Measurements from ENCODE around the gene SLC6A2.

Gene SLC6A2

DNA sequence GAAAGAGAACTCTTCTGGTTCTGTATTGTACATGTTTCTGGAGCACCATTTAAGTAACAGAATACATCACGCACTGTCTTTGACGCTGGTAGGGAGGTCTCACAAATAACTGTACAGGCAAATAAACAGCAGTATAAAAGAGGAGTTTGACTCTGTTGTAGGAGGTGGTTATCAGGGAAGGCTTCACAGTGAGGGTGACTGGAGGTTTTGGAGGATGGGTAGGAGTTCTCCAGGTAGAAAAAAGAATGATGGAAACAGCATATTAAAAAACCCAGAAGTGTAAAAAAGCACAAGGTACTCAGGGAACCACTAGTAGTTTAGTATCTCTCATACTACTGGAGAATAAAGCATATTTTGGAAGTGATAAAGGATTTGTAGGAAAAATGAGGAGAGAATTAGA lies 2.7 kb upstream of the SLC6A2 start:
- H3K9ac ChIP-seq: no peak overlapping the region
- H3K4me3 ChIP-seq (ENCODE audit: low read depth, low read length): no peak overlapping the region
- no peaks in the 10 kb centered on the region for H3K79me2 ChIP-seq
- H3K27ac ChIP-seq: no peak overlapping the region
- no peaks in the 10 kb centered on the region for H3K9me3 ChIP-seq (ENCODE audit: control insufficient read depth, low read length)
- TF ChIP-seq, protein P1, sequence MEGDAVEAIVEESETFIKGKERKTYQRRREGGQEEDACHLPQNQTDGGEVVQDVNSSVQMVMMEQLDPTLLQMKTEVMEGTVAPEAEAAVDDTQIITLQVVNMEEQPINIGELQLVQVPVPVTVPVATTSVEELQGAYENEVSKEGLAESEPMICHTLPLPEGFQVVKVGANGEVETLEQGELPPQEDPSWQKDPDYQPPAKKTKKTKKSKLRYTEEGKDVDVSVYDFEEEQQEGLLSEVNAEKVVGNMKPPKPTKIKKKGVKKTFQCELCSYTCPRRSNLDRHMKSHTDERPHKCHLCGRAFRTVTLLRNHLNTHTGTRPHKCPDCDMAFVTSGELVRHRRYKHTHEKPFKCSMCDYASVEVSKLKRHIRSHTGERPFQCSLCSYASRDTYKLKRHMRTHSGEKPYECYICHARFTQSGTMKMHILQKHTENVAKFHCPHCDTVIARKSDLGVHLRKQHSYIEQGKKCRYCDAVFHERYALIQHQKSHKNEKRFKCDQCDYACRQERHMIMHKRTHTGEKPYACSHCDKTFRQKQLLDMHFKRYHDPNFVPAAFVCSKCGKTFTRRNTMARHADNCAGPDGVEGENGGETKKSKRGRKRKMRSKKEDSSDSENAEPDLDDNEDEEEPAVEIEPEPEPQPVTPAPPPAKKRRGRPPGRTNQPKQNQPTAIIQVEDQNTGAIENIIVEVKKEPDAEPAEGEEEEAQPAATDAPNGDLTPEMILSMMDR (IDR thresholded peaks at IDR 0.05): no peak
- no peaks in the 10 kb centered on the region for H3K4me1 ChIP-seq
- no peak overlapping the region for H2AFZ ChIP-seq
- H3K36me3 ChIP-seq (ENCODE audit: control insufficient read depth, insufficient read depth, low read length): no peaks in the 10 kb centered on the region
- H3K27me3 ChIP-seq (ENCODE audit: control insufficient read depth, insufficient read depth, low read length): no peaks in the 10 kb centered on the region
- H3K4me2 ChIP-seq (ENCODE audit: low read length): no peak overlapping the region

DNA sequence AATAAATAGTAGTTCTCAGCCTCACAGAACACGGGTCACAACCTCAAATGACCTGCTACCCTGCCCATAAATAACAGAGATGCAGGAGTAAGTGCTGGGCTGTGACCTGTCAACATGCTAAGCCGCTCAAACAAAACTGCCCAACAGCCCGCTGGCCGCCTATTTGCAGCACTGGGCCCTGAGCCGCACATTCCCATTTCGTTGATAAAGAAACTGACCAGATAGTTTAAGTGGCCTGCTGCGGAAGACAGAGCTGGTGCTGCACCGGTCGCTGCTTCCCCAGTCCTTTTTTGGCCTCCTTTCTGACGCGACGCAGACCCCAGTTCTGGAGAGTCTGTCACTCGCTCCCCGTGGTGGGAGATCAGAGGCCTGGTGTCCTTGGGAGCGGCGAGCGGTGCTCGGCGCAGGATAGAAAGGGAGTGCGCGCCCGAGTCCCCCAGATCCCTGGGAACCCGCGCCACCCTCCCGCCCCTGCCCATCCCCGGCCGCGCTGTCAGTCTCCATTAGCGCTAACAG lies 349 bp upstream of the SLC6A2 start:
- H3K79me2 ChIP-seq: no peaks in the 10 kb centered on the region
- H3K4me1 ChIP-seq: no peaks in the 10 kb centered on the region
- H3K4me3 ChIP-seq (ENCODE audit: low read depth, low read length): no peak overlapping the region
- no peak overlapping the region for H3K9ac ChIP-seq
- no peak overlapping the region for H2AFZ ChIP-seq
- no peaks in the 10 kb centered on the region for H3K9me3 ChIP-seq (ENCODE audit: control insufficient read depth, low read length)
- no peaks in the 10 kb centered on the region for H3K36me3 ChIP-seq (ENCODE audit: control insufficient read depth, insufficient read depth, low read length)
- TF ChIP-seq, protein P1 (IDR thresholded peaks at IDR 0.05): no peak
- H3K27me3 ChIP-seq (ENCODE audit: control insufficient read depth, insufficient read depth, low read length): no peaks in the 10 kb centered on the region
- H3K27ac ChIP-seq: no peak overlapping the region
- H3K4me2 ChIP-seq (ENCODE audit: low read length): no peak overlapping the region

DNA sequence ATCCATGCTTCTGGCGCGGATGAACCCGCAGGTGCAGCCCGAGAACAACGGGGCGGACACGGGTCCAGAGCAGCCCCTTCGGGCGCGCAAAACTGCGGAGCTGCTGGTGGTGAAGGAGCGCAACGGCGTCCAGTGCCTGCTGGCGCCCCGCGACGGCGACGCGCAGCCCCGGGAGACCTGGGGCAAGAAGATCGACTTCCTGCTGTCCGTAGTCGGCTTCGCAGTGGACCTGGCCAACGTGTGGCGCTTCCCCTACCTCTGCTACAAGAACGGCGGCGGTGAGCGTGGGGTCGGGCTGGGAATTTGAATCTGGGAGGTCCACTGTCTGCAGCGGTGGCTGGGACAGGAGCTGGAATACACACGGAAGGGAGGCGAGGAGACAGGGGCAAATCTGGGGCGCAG lies 904 bp downstream of the SLC6A2 start:
- Histone ChIP-seq H3K4me3 (ENCODE audit: low read depth, low read length) (no peak overlapping the region), H2AFZ (no peak overlapping the region), H3K9ac (no peak overlapping the region), H3K36me3 (ENCODE audit: control insufficient read depth, insufficient read depth, low read length) (no peaks in the 10 kb centered on the region), H3K9me3 (ENCODE audit: control insufficient read depth, low read length) (no peaks in the 10 kb centered on the region), H3K79me2 (no peaks in the 10 kb centered on the region), H3K4me2 (ENCODE audit: low read length) (no peak overlapping the region), H3K27ac (no peak overlapping the region), H3K27me3 (ENCODE audit: control insufficient read depth, insufficient read depth, low read length) (no peaks in the 10 kb centered on the region), H3K4me1 (no peaks in the 10 kb centered on the region)
- TF ChIP-seq, protein P1 (IDR thresholded peaks at IDR 0.05): no peak

DNA sequence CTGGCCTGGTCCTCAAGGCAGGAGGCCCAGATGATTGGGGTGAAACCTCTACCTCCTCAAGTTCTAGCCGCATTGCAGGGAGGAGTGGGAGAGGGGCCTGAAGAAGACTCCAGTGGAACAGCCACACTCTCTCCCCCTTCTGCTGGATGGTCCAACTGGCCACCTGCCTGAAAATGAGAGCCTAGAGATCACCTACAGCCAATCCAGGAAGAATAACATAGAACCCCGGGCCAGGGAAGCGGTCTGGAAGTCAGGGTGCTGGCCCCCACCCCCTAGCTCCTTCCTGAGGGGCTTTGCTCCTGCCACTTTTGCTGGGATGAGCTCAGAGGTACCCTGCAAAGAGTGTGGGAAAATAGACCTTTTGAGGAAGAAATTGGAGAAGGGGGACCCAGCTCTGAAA lies 1.8 kb downstream of the SLC6A2 start:
- H3K4me3 ChIP-seq (ENCODE audit: low read depth, low read length): no peak overlapping the region
- H3K9me3 ChIP-seq (ENCODE audit: control insufficient read depth, low read length): no peaks in the 10 kb centered on the region
- no peaks in the 10 kb centered on the region for H3K79me2 ChIP-seq
- no peak overlapping the region for H2AFZ ChIP-seq
- no peak overlapping the region for H3K9ac ChIP-seq
- H3K27me3 ChIP-seq (ENCODE audit: control insufficient read depth, insufficient read depth, low read length): no peaks in the 10 kb centered on the region
- TF ChIP-seq, protein P1 (IDR thresholded peaks at IDR 0.05): no peak
- no peak overlapping the region for H3K4me2 ChIP-seq (ENCODE audit: low read length)
- no peaks in the 10 kb centered on the region for H3K4me1 ChIP-seq
- no peak overlapping the region for H3K27ac ChIP-seq
- H3K36me3 ChIP-seq (ENCODE audit: control insufficient read depth, insufficient read depth, low read length): no peaks in the 10 kb centered on the region

DNA sequence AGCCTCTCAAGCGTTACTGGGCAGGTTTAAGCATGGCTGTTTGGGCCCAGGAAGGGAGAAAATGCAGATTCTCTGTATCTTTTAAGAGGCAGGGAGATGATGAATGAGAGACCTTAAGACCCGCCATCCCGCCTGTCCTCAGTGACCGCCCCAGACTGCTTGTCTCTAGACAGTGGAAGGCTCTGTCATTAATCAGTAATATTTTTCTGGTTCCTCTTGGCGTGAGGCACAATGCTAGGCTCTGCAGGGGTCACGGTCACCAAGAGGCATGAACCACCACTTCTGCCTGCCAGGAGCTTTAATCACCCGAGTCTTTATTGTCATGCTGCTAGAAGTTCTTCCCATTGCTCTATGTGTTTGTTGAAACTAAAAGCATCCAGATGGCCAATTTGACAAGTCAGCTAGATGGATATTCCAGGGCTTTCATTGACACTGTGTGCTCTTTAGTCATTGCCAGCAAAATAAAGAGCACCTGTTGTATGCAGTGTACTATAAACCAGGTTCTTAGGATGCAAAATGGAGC lies 3.2 kb downstream of the SLC6A2 start:
- H3K4me1 ChIP-seq: no peaks in the 10 kb centered on the region
- H3K27ac ChIP-seq: no peak overlapping the region
- H2AFZ ChIP-seq: no peak overlapping the region
- H3K9me3 ChIP-seq (ENCODE audit: control insufficient read depth, low read length): no peaks in the 10 kb centered on the region
- no peak overlapping the region for H3K4me2 ChIP-seq (ENCODE audit: low read length)
- H3K79me2 ChIP-seq: no peaks in the 10 kb centered on the region
- no peaks in the 10 kb centered on the region for H3K27me3 ChIP-seq (ENCODE audit: control insufficient read depth, insufficient read depth, low read length)
- TF ChIP-seq, protein P1 (IDR thresholded peaks at IDR 0.05): no peak
- no peak overlapping the region for H3K9ac ChIP-seq
- H3K36me3 ChIP-seq (ENCODE audit: control insufficient read depth, insufficient read depth, low read length): no peaks in the 10 kb centered on the region
- no peak overlapping the region for H3K4me3 ChIP-seq (ENCODE audit: low read depth, low read length)
